ENCODE data around the gene ACER3. TPM values are rescaled to one million over a fixed set of nuclear protein-coding genes. Genes with fewer than 3 reads are reported as not detected.
"Not testable (repeated sequence)": the region's sequence is repeated elsewhere in the genome, so short reads cannot be mapped to it uniquely, and the experiment has no call there.

ACER3 gene
- total RNA-seq, 1 donor from 2014 or later, result 11.8 TPM

GRCh38 chr11:77003963-77004362, 143.2 kb downstream of the ACER3 start:
- intact Hi-C loops (cut with micrococcal nuclease), result no loop called here
- no peak overlapping the region for H3K27ac Mint-ChIP-seq
- POLR2A ChIA-PET, result no interaction called here
- H3K36me3 Mint-ChIP-seq (ENCODE audit: low read depth), result peaks cover 9% of the 10 kb centered on the region
- ATAC-seq (ENCODE audit: low read depth) (no peak), DNase-seq (no peak)
- no peaks in the 10 kb centered on the region for H3K4me1 Mint-ChIP-seq
- H3K27me3 Mint-ChIP-seq, result no peaks in the 10 kb centered on the region
- TF ChIP-seq CTCF (IDR thresholded peaks at IDR 0.05), result no peak
- CTCF ChIA-PET, result no interaction called here
- no peaks in the 10 kb centered on the region for H3K9me3 Mint-ChIP-seq
- no peak overlapping the region for H3K4me3 Mint-ChIP-seq

GRCh38 chr11:77009533-77010160, 148.9 kb downstream of the ACER3 start:
- Mint-ChIP-seq H3K4me3 (no peak overlapping the region), H3K9me3 (no peaks in the 10 kb centered on the region), H3K27ac (no peak overlapping the region), H3K27me3 (no peaks in the 10 kb centered on the region), H3K36me3 (ENCODE audit: low read depth) (peaks cover 3% of the 10 kb centered on the region), H3K4me1 (no peaks in the 10 kb centered on the region)
- ChIA-PET POLR2A (no interaction called here), CTCF (no interaction called here)
- no peak for ATAC-seq (ENCODE audit: low read depth)
- TF ChIP-seq CTCF (IDR thresholded peaks at IDR 0.05), result no peak
- no peak for DNase-seq
- intact Hi-C loops (cut with micrococcal nuclease), result no loop called here

GRCh38 chr11:77014669-77015068, 154.0 kb downstream of the ACER3 start:
- Mint-ChIP-seq H3K9me3 (no peaks in the 10 kb centered on the region), H3K4me1 (no peaks in the 10 kb centered on the region), H3K27ac (no peak overlapping the region), H3K4me3 (no peak overlapping the region), H3K27me3 (no peaks in the 10 kb centered on the region), H3K36me3 (ENCODE audit: low read depth) (peaks cover 16% of the 10 kb centered on the region)
- ChIA-PET CTCF (no interaction called here), POLR2A (no interaction called here)
- DNase-seq (no peak), ATAC-seq (ENCODE audit: low read depth) (no peak)
- intact Hi-C loops (cut with micrococcal nuclease), result no loop called here
- no peak for TF ChIP-seq CTCF (IDR thresholded peaks at IDR 0.05)

GRCh38 chr11:77018396-77018924, 157.7 kb downstream of the ACER3 start:
- intact Hi-C loops (cut with micrococcal nuclease), result not testable (repeated sequence)

GRCh38 chr11:77019976-77020595, 159.4 kb downstream of the ACER3 start:
- CTCF ChIA-PET, result no interaction called here
- Mint-ChIP-seq H3K27ac (no peak overlapping the region), H3K9me3 (no peaks in the 10 kb centered on the region), H3K4me1 (peaks cover 4% of the 10 kb centered on the region), H3K27me3 (no peaks in the 10 kb centered on the region), H3K4me3 (no peak overlapping the region), H3K36me3 (ENCODE audit: low read depth) (peaks cover 26% of the 10 kb centered on the region)
- ATAC-seq (ENCODE audit: low read depth) (no peak), DNase-seq (no peak)
- intact Hi-C loops (cut with micrococcal nuclease), result no loop called here
- POLR2A ChIA-PET, result interaction anchor here (0.6 kb wide), 1 partner anchor 27 kb away, joined by 3 read pairs; no protein-coding TSS in a partner anchor
- TF ChIP-seq CTCF (IDR thresholded peaks at IDR 0.05), result no peak

More at GRCh38 chr11:77018396-77018924, 157.7 kb downstream of the ACER3 start:
- POLR2A ChIA-PET, result interaction anchor here (0.7 kb wide), 1 partner anchor 29 kb away, joined by 7 read pairs; no protein-coding TSS in a partner anchor
- H3K4me1 Mint-ChIP-seq; H3K9me3 Mint-ChIP-seq; CTCF ChIA-PET; DNase-seq; H3K27me3 Mint-ChIP-seq; ATAC-seq (ENCODE audit: low read depth); H3K4me3 Mint-ChIP-seq; H3K27ac Mint-ChIP-seq: not testable (repeated sequence)
- peaks cover 26% of the 10 kb centered on the region for H3K36me3 Mint-ChIP-seq (ENCODE audit: low read depth)

Measured in activated B cell treated with CpG ODN at 0.5 μM for 24 hours (primary cell).